ENCODE results near the gene FDX1.

Gene FDX1

DNA sequence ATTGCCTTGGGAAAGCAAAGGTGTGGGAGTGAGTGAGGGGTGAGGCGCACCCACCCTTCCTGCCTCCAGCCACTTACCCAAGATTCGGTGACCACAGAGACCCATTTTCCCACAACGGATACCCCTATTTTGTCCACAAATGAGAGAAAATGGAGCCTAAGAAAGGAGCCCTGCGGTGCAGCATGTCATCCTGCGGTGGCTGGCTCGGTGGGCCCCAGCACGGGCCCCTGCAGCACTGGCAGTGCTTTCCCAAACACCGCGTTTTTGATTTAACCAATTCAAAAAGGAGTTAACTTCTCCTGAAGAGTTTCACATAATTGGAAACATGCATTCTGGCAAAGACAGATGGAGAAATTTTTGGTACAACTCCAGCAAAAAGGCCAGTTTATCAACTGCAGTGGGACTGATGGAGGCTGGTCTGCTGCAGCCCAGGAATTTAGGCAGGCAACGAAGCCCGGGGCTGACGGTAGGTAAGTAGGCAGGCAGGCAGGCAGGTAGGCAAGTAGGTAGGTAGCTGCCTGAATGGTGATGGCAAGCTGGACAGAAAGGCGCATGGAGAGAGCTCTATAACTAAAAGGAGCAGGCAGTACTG lies 84.2 kb downstream of the FDX1 start:
- DNase-seq, result no peak
